GM23338 (cell line): ENCODE data around the gene OR5L2. TPM values are rescaled to one million over a fixed set of nuclear protein-coding genes. Genes with fewer than 3 reads are reported as not detected.

Experiments used
- ATAC-seq: fragments of 200-7000 bp; cut with Tn5 transposase; 3 replicates; pipeline ENCODE4 v1.9.1; 2020
- DNase-seq: peaks from one replicate; pipeline ENCODE4 v3.0.0-alpha.2; 2015; ENCODE audit warnings: low spot score
- H2AFZ ChIP-seq: fragments of 200-600 bp; sonication (generic); 2 replicates; pipeline ENCODE4 v1.8.0; 2016; ENCODE audit warnings: antibody characterized with exemption, mild to moderate bottlenecking, moderate library complexity
- H3F3A ChIP-seq: fragments of 200-600 bp; sonication (generic); replicated peaks from 2 replicates; pipeline ENCODE4 v1.8.0; 2017; ENCODE audit warnings: antibody characterized with exemption, mixed run types, low read depth
- H3K27ac ChIP-seq: fragments of 200-600 bp; sonication (generic); 2 replicates; pipeline ENCODE4 v1.6.1; 2016; ENCODE audit warnings: low read depth
- H3K27me3 ChIP-seq: fragments of 200-600 bp; sonication (generic); 2 replicates; pipeline ENCODE4 v1.8.0; 2016; ENCODE audit warnings: mild to moderate bottlenecking, mixed run types, moderate library complexity; ENCODE audit not compliant: insufficient read depth
- H3K36me3 ChIP-seq: fragments of 200-600 bp; sonication (generic); 2 replicates; pipeline ENCODE4 v1.8.0; 2016; ENCODE audit warnings: mild to moderate bottlenecking; ENCODE audit not compliant: insufficient read depth
- H3K4me1 ChIP-seq: fragments of 200-600 bp; sonication (generic); 2 replicates; pipeline ENCODE4 v1.8.0; 2016; ENCODE audit warnings: mild to moderate bottlenecking, moderate library complexity; ENCODE audit not compliant: insufficient read depth
- H3K4me2 ChIP-seq: fragments of 200-600 bp; sonication (generic); 2 replicates; pipeline ENCODE4 v1.7.1; 2017; ENCODE audit warnings: mixed run types
- H3K4me3 ChIP-seq: fragments of 200-600 bp; sonication (generic); 2 replicates; pipeline ENCODE4 v1.6.1; 2016; ENCODE audit warnings: mixed run types
- H3K79me2 ChIP-seq: fragments of 200-600 bp; sonication (generic); replicated peaks from 2 replicates; pipeline ENCODE4 v1.8.0; 2017; ENCODE audit warnings: mild to moderate bottlenecking; ENCODE audit not compliant: insufficient read depth
- H3K9me2 ChIP-seq: fragments of 200-600 bp; sonication (generic); 2 replicates; pipeline ENCODE4 v1.8.0; 2017; ENCODE audit not compliant: insufficient read depth
- H4K20me1 ChIP-seq: fragments of 200-600 bp; sonication (generic); replicated peaks from 2 replicates; pipeline ENCODE4 v1.8.0; 2017; ENCODE audit warnings: mild to moderate bottlenecking; ENCODE audit not compliant: insufficient read depth
- H3K27ac Mint-ChIP-seq: 2 replicates; pipeline ENCODE4 v1.8.0; 2020; ENCODE audit warnings: inconsistent platforms, mild to moderate bottlenecking, moderate library complexity, mixed read lengths
- H3K27me3 Mint-ChIP-seq: 3 replicates; pipeline ENCODE4 v1.8.0; 2022; ENCODE audit warnings: low read depth, mild to moderate bottlenecking, moderate library complexity, mixed read lengths, inconsistent platforms; ENCODE audit not compliant: insufficient read depth, poor library complexity
- H3K36me3 Mint-ChIP-seq: 3 replicates; pipeline ENCODE4 v1.8.0; 2021; ENCODE audit warnings: low read depth, mild to moderate bottlenecking, inconsistent platforms, moderate library complexity, mixed read lengths
- H3K4me1 Mint-ChIP-seq: 3 replicates; pipeline ENCODE4 v1.8.0; 2020; ENCODE audit warnings: mild to moderate bottlenecking, inconsistent platforms, mixed read lengths
- H3K4me3 Mint-ChIP-seq: 3 replicates; pipeline ENCODE4 v1.8.0; 2021; ENCODE audit warnings: moderate library complexity, mild to moderate bottlenecking, inconsistent platforms, mixed read lengths
- H3K9me3 Mint-ChIP-seq: 3 replicates; pipeline ENCODE4 v1.8.0; 2020; ENCODE audit warnings: moderate library complexity, mild to moderate bottlenecking, inconsistent platforms, mixed read lengths
- CREB1 ChIP-seq: fragments of 250-450 bp; sonication (Bioruptor Pico); IDR thresholded peaks from 2 replicates; pipeline ENCODE4 v1.5.0; 2020; ENCODE audit warnings: low read depth, mild to moderate bottlenecking, moderate library complexity
- CTCF ChIP-seq, 2 experiments: fragments of 200-600 bp in 1 of 2; sonication (generic) in 1 of 2; conservative IDR thresholded peaks; 2 replicates each; pipeline versions ENCODE4 v1.5.1 to v1.6.1; 2016 to 2017; ENCODE audit warnings: antibody characterized with exemption in 2 of 2, low read depth in 2 of 2, mild to moderate bottlenecking in 2 of 2, moderate library complexity in 1 of 2
- ETS1 ChIP-seq: IDR thresholded peaks from 2 replicates; pipeline ENCODE4 v1.6.1; 2016; ENCODE audit warnings: antibody characterized with exemption
- POLR2AphosphoS5 ChIP-seq: IDR thresholded peaks from 2 replicates; pipeline ENCODE4 v1.6.1; 2016; ENCODE audit warnings: antibody characterized with exemption, low read depth
- REST ChIP-seq: IDR thresholded peaks from one replicate; pipeline ENCODE4 v1.6.1; 2018; ENCODE audit warnings: antibody characterized with exemption; ENCODE audit not compliant: unreplicated experiment
- STAT1 ChIP-seq: IDR thresholded peaks from one replicate; pipeline ENCODE4 v1.6.1; 2016; ENCODE audit warnings: antibody characterized with exemption; ENCODE audit not compliant: unreplicated experiment
- ZNF114 ChIP-seq: fragments of 250-450 bp; sonication (Bioruptor Pico); IDR thresholded peaks from 2 replicates; pipeline ENCODE4 v1.5.0; 2020; ENCODE audit warnings: mild to moderate bottlenecking, moderate library complexity
- ZNF331 ChIP-seq: fragments of 250-450 bp; sonication (Bioruptor Pico); IDR thresholded peaks from 2 replicates; pipeline ENCODE4 v1.5.0; 2020; ENCODE audit warnings: low read depth, mild to moderate bottlenecking, moderate library complexity
- polyA plus RNA-seq: library from polyadenylated mRNA; unstranded; fragments of >200 nt; fragmentation: Nextera tagmentation; extraction: Ambion mirVana; gene quantifications from 2 replicates; pipeline ENCODE4 v1.2.1, GENCODE V29; 2016
- total RNA-seq: library from RNA; depleted of rRNA; stranded (reverse); fragments of >200 nt; shearing (Covaris generic); gene quantifications from 2 replicates; pipeline ENCODE4 v1.2.3, GENCODE V29; 2014
- TF ChIP-seq, protein P1 (sequence below): fragments of 250-450 bp; sonication (Bioruptor Pico); IDR thresholded peaks from 2 replicates; pipeline ENCODE4 v1.5.0; 2020; ENCODE audit warnings: mild to moderate bottlenecking, moderate library complexity

OR5L2 gene
- total and polyA plus RNA-seq, 2 experiments from 2014 or later: not detected

- no peak for DNase-seq
- Histone ChIP-seq H3K4me3 (no peak within 1 kb of the TSS), H2AFZ (no peak within 1 kb of the TSS), H3K4me1 (no peaks in the 10 kb centered on the region), H3K27ac (no peak within 1 kb of the TSS), H3K27me3 (no peaks in the 10 kb centered on the region), H3K36me3 (0 out of 2 replicates have a peak, but pooled peaks cover 3% of the 10 kb centered on the region), H3F3A (no peaks in the 10 kb centered on the region), H3K4me2 (no peak within 1 kb of the TSS), H4K20me1 (no peaks in the 10 kb centered on the region), H3K9me2 (no peaks in the 10 kb centered on the region), H3K79me2 (no peaks in the 10 kb centered on the region)
- H3K27me3 Mint-ChIP-seq: no peaks in the 10 kb centered on the region
- H3K4me1 Mint-ChIP-seq: no peaks in the 10 kb centered on the region
- TF ChIP-seq, protein P1, sequence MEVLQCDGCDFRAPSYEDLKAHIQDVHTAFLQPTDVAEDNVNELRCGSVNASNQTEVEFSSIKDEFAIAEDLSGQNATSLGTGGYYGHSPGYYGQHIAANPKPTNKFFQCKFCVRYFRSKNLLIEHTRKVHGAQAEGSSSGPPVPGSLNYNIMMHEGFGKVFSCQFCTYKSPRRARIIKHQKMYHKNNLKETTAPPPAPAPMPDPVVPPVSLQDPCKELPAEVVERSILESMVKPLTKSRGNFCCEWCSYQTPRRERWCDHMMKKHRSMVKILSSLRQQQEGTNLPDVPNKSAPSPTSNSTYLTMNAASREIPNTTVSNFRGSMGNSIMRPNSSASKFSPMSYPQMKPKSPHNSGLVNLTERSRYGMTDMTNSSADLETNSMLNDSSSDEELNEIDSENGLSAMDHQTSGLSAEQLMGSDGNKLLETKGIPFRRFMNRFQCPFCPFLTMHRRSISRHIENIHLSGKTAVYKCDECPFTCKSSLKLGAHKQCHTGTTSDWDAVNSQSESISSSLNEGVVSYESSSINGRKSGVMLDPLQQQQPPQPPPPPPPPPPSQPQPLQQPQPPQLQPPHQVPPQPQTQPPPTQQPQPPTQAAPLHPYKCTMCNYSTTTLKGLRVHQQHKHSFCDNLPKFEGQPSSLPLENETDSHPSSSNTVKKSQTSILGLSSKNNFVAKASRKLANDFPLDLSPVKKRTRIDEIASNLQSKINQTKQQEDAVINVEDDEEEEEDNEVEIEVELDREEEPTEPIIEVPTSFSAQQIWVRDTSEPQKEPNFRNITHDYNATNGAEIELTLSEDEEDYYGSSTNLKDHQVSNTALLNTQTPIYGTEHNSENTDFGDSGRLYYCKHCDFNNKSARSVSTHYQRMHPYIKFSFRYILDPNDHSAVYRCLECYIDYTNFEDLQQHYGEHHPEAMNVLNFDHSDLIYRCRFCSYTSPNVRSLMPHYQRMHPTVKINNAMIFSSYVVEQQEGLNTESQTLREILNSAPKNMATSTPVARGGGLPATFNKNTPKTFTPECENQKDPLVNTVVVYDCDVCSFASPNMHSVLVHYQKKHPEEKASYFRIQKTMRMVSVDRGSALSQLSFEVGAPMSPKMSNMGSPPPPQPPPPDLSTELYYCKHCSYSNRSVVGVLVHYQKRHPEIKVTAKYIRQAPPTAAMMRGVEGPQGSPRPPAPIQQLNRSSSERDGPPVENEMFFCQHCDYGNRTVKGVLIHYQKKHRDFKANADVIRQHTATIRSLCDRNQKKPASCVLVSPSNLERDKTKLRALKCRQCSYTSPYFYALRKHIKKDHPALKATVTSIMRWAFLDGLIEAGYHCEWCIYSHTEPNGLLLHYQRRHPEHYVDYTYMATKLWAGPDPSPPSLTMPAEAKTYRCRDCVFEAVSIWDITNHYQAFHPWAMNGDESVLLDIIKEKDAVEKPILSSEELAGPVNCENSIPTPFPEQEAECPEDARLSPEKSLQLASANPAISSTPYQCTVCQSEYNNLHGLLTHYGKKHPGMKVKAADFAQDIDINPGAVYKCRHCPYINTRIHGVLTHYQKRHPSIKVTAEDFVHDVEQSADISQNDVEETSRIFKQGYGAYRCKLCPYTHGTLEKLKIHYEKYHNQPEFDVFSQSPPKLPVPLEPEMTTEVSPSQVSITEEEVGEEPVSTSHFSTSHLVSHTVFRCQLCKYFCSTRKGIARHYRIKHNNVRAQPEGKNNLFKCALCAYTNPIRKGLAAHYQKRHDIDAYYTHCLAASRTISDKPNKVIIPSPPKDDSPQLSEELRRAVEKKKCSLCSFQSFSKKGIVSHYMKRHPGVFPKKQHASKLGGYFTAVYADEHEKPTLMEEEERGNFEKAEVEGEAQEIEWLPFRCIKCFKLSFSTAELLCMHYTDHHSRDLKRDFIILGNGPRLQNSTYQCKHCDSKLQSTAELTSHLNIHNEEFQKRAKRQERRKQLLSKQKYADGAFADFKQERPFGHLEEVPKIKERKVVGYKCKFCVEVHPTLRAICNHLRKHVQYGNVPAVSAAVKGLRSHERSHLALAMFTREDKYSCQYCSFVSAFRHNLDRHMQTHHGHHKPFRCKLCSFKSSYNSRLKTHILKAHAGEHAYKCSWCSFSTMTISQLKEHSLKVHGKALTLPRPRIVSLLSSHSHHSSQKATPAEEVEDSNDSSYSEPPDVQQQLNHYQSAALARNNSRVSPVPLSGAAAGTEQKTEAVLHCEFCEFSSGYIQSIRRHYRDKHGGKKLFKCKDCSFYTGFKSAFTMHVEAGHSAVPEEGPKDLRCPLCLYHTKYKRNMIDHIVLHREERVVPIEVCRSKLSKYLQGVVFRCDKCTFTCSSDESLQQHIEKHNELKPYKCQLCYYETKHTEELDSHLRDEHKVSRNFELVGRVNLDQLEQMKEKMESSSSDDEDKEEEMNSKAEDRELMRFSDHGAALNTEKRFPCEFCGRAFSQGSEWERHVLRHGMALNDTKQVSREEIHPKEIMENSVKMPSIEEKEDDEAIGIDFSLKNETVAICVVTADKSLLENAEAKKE (CRISPR knock-in tag): no peak
- TF ChIP-seq STAT1: no peak
- H3K36me3 Mint-ChIP-seq: peaks cover 31% of the 10 kb centered on the region; the same call in 2 of the 3 replicates
- ATAC-seq: no peak
- peaks cover 85% of the 10 kb centered on the region for H3K9me3 Mint-ChIP-seq
- no peak within 1 kb of the TSS for H3K4me3 Mint-ChIP-seq
- H3K27ac Mint-ChIP-seq: no peak within 1 kb of the TSS
Observed at GRCh38 chr11:55819330-55819729, 7.7 kb upstream of the OR5L2 start, which contains the start of gene OR5D18. TSS of gene OR5D18 (plus strand) at chr11:55819630. CDS start at chr11:55819630, 0 bp downstream.

- no peak for TF ChIP-seq ZNF331 (CRISPR knock-in tag)
- no peak for TF ChIP-seq CTCF (conservative IDR thresholded peaks at IDR 0.05; ENCODE audit: low read depth in 2 of 2)
- TF ChIP-seq ZNF114 (CRISPR knock-in tag): no peak
- TF ChIP-seq ETS1: no peak
- no peak for TF ChIP-seq POLR2AphosphoS5
- no peak for TF ChIP-seq CREB1 (CRISPR knock-in tag)
- no peak for TF ChIP-seq REST
- Histone ChIP-seq H3F3A (no peaks in the 10 kb centered on the region), H3K27me3 (no peaks in the 10 kb centered on the region), H3K4me2 (no peak within 1 kb of the TSS), H3K9me2 (no peaks in the 10 kb centered on the region), H3K36me3 (peaks cover 4% of the 10 kb centered on the region), H3K79me2 (no peaks in the 10 kb centered on the region), H4K20me1 (no peaks in the 10 kb centered on the region), H2AFZ (no peak within 1 kb of the TSS), H3K4me1 (no peaks in the 10 kb centered on the region), H3K4me3 (no peak within 1 kb of the TSS), H3K27ac (no peak within 1 kb of the TSS)
- H3K9me3 Mint-ChIP-seq: peaks cover 89% of the 10 kb centered on the region
- ATAC-seq: no peak
- no peak within 1 kb of the TSS for H3K27ac Mint-ChIP-seq
- H3K4me1 Mint-ChIP-seq: no peaks in the 10 kb centered on the region
- no peak for DNase-seq
- no peak within 1 kb of the TSS for H3K4me3 Mint-ChIP-seq
- no peaks in the 10 kb centered on the region for H3K27me3 Mint-ChIP-seq
- peaks cover 13% of the 10 kb centered on the region; the same call in 2 of the 3 replicates for H3K36me3 Mint-ChIP-seq
Observed at GRCh38 chr11:55838452-55838851, 11.4 kb downstream of the OR5L2 start, which contains the start of gene OR5D16. TSS of gene OR5D16 (plus strand) at chr11:55838752. CDS start at chr11:55838752, 0 bp downstream.
